ENCODE measurements around the gene GNA14. TPM values are rescaled to one million over a fixed set of nuclear protein-coding genes. Genes with fewer than 3 reads are reported as not detected.
"Not testable (repeated sequence)": the region's sequence is repeated elsewhere in the genome, so short reads cannot be mapped to it uniquely, and the experiment has no call there.

Gene GNA14
- total RNA-seq, 6 experiments from 2014 or later = 2.3 to 4.2 (median 3.8) TPM

DNA sequence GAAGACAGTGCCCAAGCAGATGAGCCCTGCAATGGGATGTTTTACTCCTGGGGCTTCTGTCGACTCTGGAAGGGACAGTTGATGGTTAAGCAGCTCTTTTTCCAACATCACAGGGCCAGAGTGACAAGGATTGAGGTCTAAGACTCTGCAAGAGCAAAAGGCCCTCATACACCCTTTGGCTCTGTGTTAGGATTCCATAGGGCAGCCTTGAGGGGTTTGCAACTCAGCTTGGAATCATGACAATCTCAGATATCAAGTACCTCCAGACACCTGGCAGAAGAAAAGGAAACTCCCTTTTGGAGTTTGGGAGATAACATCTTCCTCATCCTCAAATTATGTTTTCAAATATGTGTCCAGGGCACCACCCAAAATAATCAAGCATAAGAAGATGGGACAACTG, 205.7 kb downstream of the GNA14 start:
- TF ChIP-seq, protein P1, sequence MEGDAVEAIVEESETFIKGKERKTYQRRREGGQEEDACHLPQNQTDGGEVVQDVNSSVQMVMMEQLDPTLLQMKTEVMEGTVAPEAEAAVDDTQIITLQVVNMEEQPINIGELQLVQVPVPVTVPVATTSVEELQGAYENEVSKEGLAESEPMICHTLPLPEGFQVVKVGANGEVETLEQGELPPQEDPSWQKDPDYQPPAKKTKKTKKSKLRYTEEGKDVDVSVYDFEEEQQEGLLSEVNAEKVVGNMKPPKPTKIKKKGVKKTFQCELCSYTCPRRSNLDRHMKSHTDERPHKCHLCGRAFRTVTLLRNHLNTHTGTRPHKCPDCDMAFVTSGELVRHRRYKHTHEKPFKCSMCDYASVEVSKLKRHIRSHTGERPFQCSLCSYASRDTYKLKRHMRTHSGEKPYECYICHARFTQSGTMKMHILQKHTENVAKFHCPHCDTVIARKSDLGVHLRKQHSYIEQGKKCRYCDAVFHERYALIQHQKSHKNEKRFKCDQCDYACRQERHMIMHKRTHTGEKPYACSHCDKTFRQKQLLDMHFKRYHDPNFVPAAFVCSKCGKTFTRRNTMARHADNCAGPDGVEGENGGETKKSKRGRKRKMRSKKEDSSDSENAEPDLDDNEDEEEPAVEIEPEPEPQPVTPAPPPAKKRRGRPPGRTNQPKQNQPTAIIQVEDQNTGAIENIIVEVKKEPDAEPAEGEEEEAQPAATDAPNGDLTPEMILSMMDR (IDR thresholded peaks at IDR 0.05) = no peak
- no peak for TF ChIP-seq POLR2A (IDR thresholded peaks at IDR 0.05)
- intact Hi-C loops (cut with DNase I) = no loop called here
- WGBS (ENCODE audit: insufficient coverage, low coverage, low lambda C conversion rate, missing lambda C conversion rate) = 83% methylated on average over 1 of the region's 1 CpG
- H3K9me3 ChIP-seq = no peaks in the 10 kb centered on the region
- no peak overlapping the region for H3K4me3 ChIP-seq
- H3K4me1 ChIP-seq = no peaks in the 10 kb centered on the region
- H3K27me3 ChIP-seq = no peaks in the 10 kb centered on the region
- no peak overlapping the region for H3K27ac ChIP-seq
- H3K36me3 ChIP-seq = no peaks in the 10 kb centered on the region
- ATAC-seq (no peak), DNase-seq (no peak)

DNA sequence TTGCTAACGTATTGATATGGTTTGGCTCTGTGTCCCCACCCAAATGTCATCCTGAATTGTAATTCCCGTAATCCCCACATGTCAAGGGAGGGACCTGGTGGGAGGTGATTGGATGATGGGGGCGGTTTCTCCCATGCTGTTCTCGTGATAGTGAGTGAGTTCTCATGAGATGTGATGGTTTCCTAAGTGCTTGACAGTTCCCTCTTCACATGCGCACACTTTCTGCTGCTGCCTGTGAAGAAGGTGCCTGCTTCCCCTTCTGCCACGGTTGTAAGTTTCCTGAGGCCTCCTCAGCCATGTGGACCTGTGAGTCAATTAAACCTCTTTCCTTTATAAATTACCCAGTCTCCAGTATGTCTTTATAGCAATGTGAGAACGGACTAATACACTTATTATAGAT, 207.0 kb downstream of the GNA14 start:
- H3K4me1 ChIP-seq; H3K4me3 ChIP-seq; ATAC-seq; DNase-seq; H3K9me3 ChIP-seq; intact Hi-C loops (cut with DNase I); H3K27me3 ChIP-seq; H3K36me3 ChIP-seq; H3K27ac ChIP-seq: not testable (repeated sequence)
- WGBS (ENCODE audit: insufficient coverage, low coverage, low lambda C conversion rate, missing lambda C conversion rate) = 68% methylated on average over 6 of the region's 7 CpGs

DNA sequence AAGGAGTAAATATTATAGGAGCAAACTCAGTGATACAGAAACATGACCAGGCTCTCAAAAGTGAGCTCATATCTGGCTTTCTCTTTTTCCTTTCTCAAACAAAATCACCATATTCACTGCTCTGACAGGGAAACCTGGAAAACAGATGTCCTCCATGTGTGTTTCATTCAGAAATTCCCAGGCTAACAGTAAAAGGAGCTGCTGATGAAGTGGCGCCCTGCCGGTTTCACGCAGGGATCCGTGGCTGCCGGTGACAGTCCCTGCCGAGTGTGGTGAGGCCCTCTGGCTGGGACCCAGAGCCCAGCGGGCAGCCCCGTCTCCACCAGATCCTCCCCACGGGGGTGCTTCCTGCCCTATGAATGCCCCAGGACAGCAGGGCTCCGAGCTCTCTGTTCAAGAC, 208.1 kb downstream of the GNA14 start:
- 46% methylated on average over 7 of the region's 10 CpGs for WGBS (ENCODE audit: insufficient coverage, low coverage, low lambda C conversion rate, missing lambda C conversion rate)
- Histone ChIP-seq H3K9me3 (no peaks in the 10 kb centered on the region), H3K27me3 (no peaks in the 10 kb centered on the region), H3K4me1 (no peaks in the 10 kb centered on the region), H3K4me3 (no peak overlapping the region), H3K27ac (no peak overlapping the region), H3K36me3 (no peaks in the 10 kb centered on the region)
- TF ChIP-seq POLR2A (IDR thresholded peaks at IDR 0.05) = no peak
- TF ChIP-seq, protein P1 (IDR thresholded peaks at IDR 0.05) = no peak
- intact Hi-C loops (cut with DNase I) = no loop called here
- DNase-seq (no peak), ATAC-seq (peak in 2 of 4 donors; percentile 23 to 48)

DNA sequence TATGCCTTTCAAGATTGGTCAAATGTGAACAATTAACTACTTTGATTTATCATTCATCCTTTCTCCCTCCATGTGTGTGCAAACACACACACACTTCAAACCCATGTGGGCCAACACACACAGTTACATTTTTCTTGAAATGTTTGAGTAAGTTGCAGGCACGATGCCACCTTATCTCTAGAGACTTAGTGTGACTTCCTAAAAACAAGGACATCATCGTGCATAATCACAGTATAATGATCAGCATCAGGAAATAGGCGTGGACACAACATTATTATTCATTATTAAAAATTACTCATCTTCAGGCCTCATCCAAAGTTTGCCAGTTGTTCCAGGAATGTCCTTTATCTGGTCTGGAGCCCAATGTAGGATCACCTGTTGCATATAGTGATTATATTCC, 209.5 kb downstream of the GNA14 start:
- Histone ChIP-seq H3K9me3 (no peaks in the 10 kb centered on the region), H3K4me1 (no peaks in the 10 kb centered on the region), H3K27me3 (no peaks in the 10 kb centered on the region), H3K36me3 (no peaks in the 10 kb centered on the region), H3K27ac (no peak overlapping the region), H3K4me3 (no peak overlapping the region)
- 38% methylated on average over 3 of the region's 3 CpGs for WGBS (ENCODE audit: insufficient coverage, low coverage, low lambda C conversion rate, missing lambda C conversion rate)
- peak in 2 of 4 donors; percentile 32 to 61 for ATAC-seq
- no peak for DNase-seq
- TF ChIP-seq POLR2A (IDR thresholded peaks at IDR 0.05) = no peak
- TF ChIP-seq, protein P1 (IDR thresholded peaks at IDR 0.05) = no peak
- intact Hi-C loops (cut with DNase I) = no loop called here

DNA sequence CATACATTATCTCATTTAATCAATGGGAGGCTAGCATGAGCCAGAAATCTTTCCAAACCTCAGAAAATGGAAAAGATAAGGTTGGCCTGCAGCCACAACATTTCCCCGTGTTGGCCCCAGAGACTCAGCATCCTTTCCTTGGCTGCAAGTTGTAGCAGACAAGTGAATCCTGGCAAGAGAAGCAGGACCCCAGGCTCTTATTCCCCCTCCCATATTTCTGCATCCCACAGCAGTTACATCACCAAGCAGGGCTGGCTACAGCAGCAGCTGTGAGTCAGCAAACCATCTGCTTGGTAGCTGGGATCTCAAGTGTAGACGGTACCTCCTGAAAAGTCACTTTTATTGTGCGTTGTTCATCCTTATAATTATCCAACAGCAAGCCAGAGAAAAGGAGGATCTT, 212.4 kb downstream of the GNA14 start:
- Histone ChIP-seq H3K27ac (no peak overlapping the region), H3K4me1 (no peaks in the 10 kb centered on the region), H3K36me3 (no peaks in the 10 kb centered on the region), H3K9me3 (no peaks in the 10 kb centered on the region), H3K27me3 (no peaks in the 10 kb centered on the region), H3K4me3 (no peak overlapping the region)
- WGBS (ENCODE audit: insufficient coverage, low coverage, low lambda C conversion rate, missing lambda C conversion rate) = 64% methylated on average over 3 of the region's 3 CpGs
- DNase-seq (no peak), ATAC-seq (no peak)
- intact Hi-C loops (cut with DNase I) = no loop called here
- TF ChIP-seq POLR2A (IDR thresholded peaks at IDR 0.05) = no peak
- TF ChIP-seq, protein P1 (IDR thresholded peaks at IDR 0.05) = no peak

Measured in right lobe of liver (tissue), 6 donors.